H1 (cell line): ENCODE data around the gene THRB. TPM values are rescaled to one million over a fixed set of nuclear protein-coding genes. Genes with fewer than 3 reads are reported as not detected.

Source experiments
- CTCF ChIA-PET: fragments of 300-600 bp; sonication (Branson Sonifier 250); formaldehyde crosslinking; loops from one replicate; lab custom pipeline; 2021; ENCODE audit not compliant: partially characterized antibody; lab: Charles Lee
- POLR2A ChIA-PET: fragments of 300-600 bp; sonication (Branson Sonifier 250); formaldehyde crosslinking; loops from one replicate; lab custom pipeline; 2021; ENCODE audit warnings: inconsistent platforms; ENCODE audit not compliant: partially characterized antibody; lab: Charles Lee
- DNase-seq, 2 experiments: peaks; one replicate each; pipeline versions ENCODE4 v3.0.0 to v3.0.0-alpha.2; 2010 to 2022; ENCODE audit warnings: low spot score in 2 of 2, low read depth in 1 of 2, mixed read lengths in 1 of 2
- FAIRE-seq: peaks from 2 replicates; lab custom pipeline; 2011; peaks lifted over from hg19 to GRCh38; lab: Jason Lieb, UNC
- H2AFZ ChIP-seq: 2 replicates; pipeline ENCODE4 v1.8.1; 2012; ENCODE audit warnings: low read length, inconsistent platforms
- H2AK5ac ChIP-seq: 2 replicates; pipeline ENCODE4 v1.6.1; 2013; ENCODE audit warnings: low read depth, low read length
- H2BK120ac ChIP-seq: replicated peaks from 2 replicates; pipeline ENCODE3; 2013; ENCODE audit warnings: low read depth, low read length, inconsistent platforms
- H2BK12ac ChIP-seq: 2 replicates; pipeline ENCODE4 v1.6.1; 2013; ENCODE audit warnings: low read depth, low read length
- H2BK15ac ChIP-seq: 2 replicates; pipeline ENCODE4 v1.6.1; 2013; ENCODE audit warnings: low read length
- H2BK20ac ChIP-seq: 2 replicates; pipeline ENCODE4 v1.6.1; 2013; ENCODE audit warnings: low read length
- H2BK5ac ChIP-seq: 2 replicates; pipeline ENCODE4 v1.6.1; 2013; ENCODE audit warnings: low read depth, low read length
- H3K14ac ChIP-seq: 2 replicates; pipeline ENCODE4 v1.6.1; 2013; ENCODE audit warnings: inconsistent platforms; ENCODE audit not compliant: insufficient read length
- H3K18ac ChIP-seq: 2 replicates; pipeline ENCODE4 v1.6.1; 2013; ENCODE audit warnings: low read length; ENCODE audit errors: extremely low read depth
- H3K23ac ChIP-seq: 2 replicates; pipeline ENCODE4 v1.6.1; 2013; ENCODE audit warnings: inconsistent platforms; ENCODE audit not compliant: insufficient read length
- H3K23me2 ChIP-seq: 2 replicates; pipeline ENCODE4 v1.6.1; 2013; ENCODE audit warnings: low read depth, low read length
- H3K27ac ChIP-seq: 2 replicates; pipeline ENCODE4 v1.6.1; 2011; ENCODE audit warnings: low read depth, low read length, inconsistent platforms
- H3K27me3 ChIP-seq, 4 experiments: replicated peaks in 1 of 4; 1 replicate in 1 of 4; 2 replicates in 3 of 4; pipeline versions ENCODE4 v1.6.1 to v1.8.1; 2011 to 2013; ENCODE audit warnings: low read length in 3 of 4, mild to moderate bottlenecking in 3 of 4, inconsistent platforms in 2 of 4, mixed read lengths in 2 of 4, moderate library complexity in 1 of 4; ENCODE audit not compliant: control insufficient read depth in 3 of 4, insufficient read depth in 3 of 4; ENCODE audit errors: extremely low read depth in 1 of 4
- H3K36me3 ChIP-seq, 4 experiments: 2 replicates each; pipeline versions ENCODE4 v1.6.1 to v1.8.1; 2011 to 2013; ENCODE audit warnings: mild to moderate bottlenecking in 4 of 4, low read length in 3 of 4, moderate library complexity in 2 of 4, control low read depth in 1 of 4, inconsistent platforms in 1 of 4; ENCODE audit not compliant: insufficient read depth in 4 of 4, control insufficient read depth in 2 of 4
- H3K4ac ChIP-seq: replicated peaks from 2 replicates; pipeline ENCODE3; 2013; ENCODE audit warnings: low read length, low read depth, mixed read lengths, inconsistent platforms; ENCODE audit not compliant: insufficient read length
- H3K4me1 ChIP-seq, 4 experiments: replicated peaks in 1 of 4; 1 replicate in 1 of 4; 2 replicates in 3 of 4; pipeline versions ENCODE4 v1.6.1 to v1.8.1; 2011 to 2013; ENCODE audit warnings: low read length in 3 of 4, inconsistent platforms in 2 of 4, mixed read lengths in 1 of 4; ENCODE audit not compliant: insufficient read depth in 4 of 4, control insufficient read depth in 3 of 4
- H3K4me2 ChIP-seq, 2 experiments: 2 replicates each; pipeline versions ENCODE4 v1.6.1 to v1.8.1; 2011 to 2013; ENCODE audit warnings: low read depth in 2 of 2, low read length in 2 of 2, control low read depth in 1 of 2, inconsistent platforms in 1 of 2, mild to moderate bottlenecking in 1 of 2; ENCODE audit not compliant: insufficient read depth in 1 of 2
- H3K4me3 ChIP-seq, 4 experiments: fragments of 200-600, 300-600 bp in 1 of 4; sonication (generic), shearing (Covaris generic), sonication (Bioruptor Twin) in 1 of 4; 2 replicates each; pipeline versions ENCODE4 v1.5.1 to v1.8.1; 2011 to 2016; ENCODE audit warnings: low read length in 4 of 4, low read depth in 3 of 4, control low read depth in 2 of 4, inconsistent platforms in 2 of 4, mild to moderate bottlenecking in 2 of 4, mixed read lengths in 1 of 4, moderate library complexity in 1 of 4; ENCODE audit not compliant: insufficient read depth in 2 of 4; ENCODE audit errors: extremely low read depth in 1 of 4
- H3K56ac ChIP-seq: replicated peaks from 2 replicates; pipeline ENCODE3; 2013; ENCODE audit warnings: low read depth, mild to moderate bottlenecking, mixed read lengths, low read length, inconsistent platforms; ENCODE audit not compliant: insufficient read length
- H3K79me1 ChIP-seq: 2 replicates; pipeline ENCODE4 v1.6.1; 2013; ENCODE audit warnings: low read depth, low read length, control low read depth
- H3K79me2 ChIP-seq, 2 experiments: 2 replicates each; pipeline versions ENCODE4 v1.6.1 to v1.8.1; 2012 to 2013; ENCODE audit warnings: low read length in 2 of 2, mild to moderate bottlenecking in 2 of 2, inconsistent platforms in 1 of 2; ENCODE audit not compliant: insufficient read depth in 2 of 2, control insufficient read depth in 1 of 2
- H3K9ac ChIP-seq, 4 experiments: replicated peaks in 1 of 4; 1 replicate in 1 of 4; 2 replicates in 3 of 4; pipeline versions ENCODE4 v1.6.1 to v1.8.1; 2011 to 2013; ENCODE audit warnings: low read depth in 3 of 4, low read length in 3 of 4, control low read depth in 2 of 4, mild to moderate bottlenecking in 2 of 4, moderate library complexity in 2 of 4, inconsistent platforms in 1 of 4; ENCODE audit errors: extremely low read depth in 1 of 4
- H3K9me3 ChIP-seq, 2 experiments: 2 replicates each; pipeline versions ENCODE4 v1.6.1 to v1.8.1; 2012 to 2013; ENCODE audit warnings: mild to moderate bottlenecking in 2 of 2, moderate library complexity in 2 of 2, control low read depth in 1 of 2, inconsistent platforms in 1 of 2, low read depth in 1 of 2, low read length in 1 of 2, mixed read lengths in 1 of 2; ENCODE audit not compliant: insufficient read depth in 2 of 2
- H4K20me1 ChIP-seq, 2 experiments: replicated peaks in 1 of 2; 2 replicates each; pipeline versions ENCODE3 to v1.8.1; 2011 to 2013; ENCODE audit warnings: inconsistent platforms in 2 of 2, low read length in 2 of 2, mild to moderate bottlenecking in 1 of 2; ENCODE audit not compliant: insufficient read depth in 2 of 2, control insufficient read depth in 1 of 2
- H4K5ac ChIP-seq: 2 replicates; pipeline ENCODE4 v1.6.1; 2013; ENCODE audit warnings: low read length, low read depth, mixed read lengths, inconsistent platforms; ENCODE audit not compliant: insufficient read length
- H4K8ac ChIP-seq: 2 replicates; pipeline ENCODE4 v1.8.0; 2013; ENCODE audit warnings: mild to moderate bottlenecking, moderate library complexity, low read length, inconsistent platforms; ENCODE audit not compliant: insufficient read depth; ENCODE audit errors: extremely low read depth
- H4K91ac ChIP-seq: replicated peaks from 2 replicates; pipeline ENCODE3; 2013; ENCODE audit warnings: low read length, mixed read lengths, inconsistent platforms; ENCODE audit not compliant: insufficient read length
- BACH1 ChIP-seq: IDR thresholded peaks from 2 replicates; pipeline ENCODE4 v1.6.1; 2012; ENCODE audit warnings: low read length, improper control_type of control experiment
- BRCA1 ChIP-seq: IDR thresholded peaks from 2 replicates; pipeline ENCODE4 v1.6.1; 2012; ENCODE audit warnings: low read depth, low read length, improper control_type of control experiment
- CTBP2 ChIP-seq: IDR thresholded peaks from 2 replicates; pipeline ENCODE4 v1.7.0; 2011; ENCODE audit warnings: borderline replicate concordance, mild to moderate bottlenecking, moderate library complexity, mixed read lengths, low read length; ENCODE audit not compliant: insufficient read depth, insufficient read length
- KDM1A ChIP-seq: fragments of 200-600, 300-600 bp; sonication (generic); IDR thresholded peaks from 2 replicates; pipeline ENCODE4 v1.7.1; 2016; ENCODE audit warnings: mild to moderate bottlenecking, low read length, borderline replicate concordance
- POLR2AphosphoS5 ChIP-seq: IDR thresholded peaks from 2 replicates; pipeline ENCODE4 v1.6.1; 2011; ENCODE audit warnings: low read depth, low read length
- RAD21 ChIP-seq, 2 experiments: IDR thresholded peaks in 1 of 2; conservative IDR thresholded peaks in 1 of 2; 2 replicates each; pipeline ENCODE4 v1.6.1; 2011; ENCODE audit warnings: low read depth in 2 of 2, low read length in 2 of 2, improper control_type of control experiment in 1 of 2, inconsistent platforms in 1 of 2, mild to moderate bottlenecking in 1 of 2, moderate library complexity in 1 of 2
- SIN3A ChIP-seq, 2 experiments: IDR thresholded peaks in 1 of 2; conservative IDR thresholded peaks in 1 of 2; 2 replicates each; pipeline ENCODE4 v1.6.1; 2011 to 2012; ENCODE audit warnings: low read length in 2 of 2, improper control_type of control experiment in 1 of 2, low read depth in 1 of 2, mild to moderate bottlenecking in 1 of 2
- TEAD4 ChIP-seq: IDR thresholded peaks from 2 replicates; pipeline ENCODE4 v1.6.1; 2012; ENCODE audit warnings: low read depth, low read length, inconsistent platforms, mixed read lengths
- WGBS, 2 experiments: shearing (Covaris generic) in 1 of 2; methylation state at CpG; one replicate each; pipeline versions ENCODE4 v1.1.6 to v1.1.7; 2013 to 2015; ENCODE audit warnings: low lambda C conversion rate in 2 of 2, mixed read lengths in 2 of 2, inconsistent platforms in 1 of 2, low coverage in 1 of 2, missing lambda C conversion rate in 1 of 2; ENCODE audit not compliant: insufficient replicate concordance in 2 of 2, insufficient coverage in 1 of 2, insufficient read length in 1 of 2; ENCODE audit errors: extremely low coverage in 1 of 2, missing lambda C conversion rate in 1 of 2; 5-methylcytosine and 5-hydroxymethylcytosine counted together
- polyA plus RNA-seq, 7 experiments: library from polyadenylated mRNA; depleted of rRNA in 3 of 7; stranded (reverse) in 5 of 7; unstranded in 2 of 7; fragments of >200 nt in 5 of 7; fragments of 200-250 nt in 2 of 7; gene quantifications; 1 replicate in 5 of 7; 2 replicates in 1 of 7; 4 replicates in 1 of 7; pipeline versions ENCODE4 v1.2.1 to v1.2.3, GENCODE V29; 2011 to 2013; ENCODE audit warnings: missing spikeins in 2 of 7, mixed read lengths in 2 of 7
- total RNA-seq: library from RNA; stranded (reverse); fragmentation: NEBNext Ultra II Directional; extraction: Animal tissue kit (Norgen Biotek cat#: 25700); gene quantifications from 2 replicates; pipeline ENCODE4 v1.2.1, GENCODE V29; 2021
- TF ChIP-seq, protein P1 (sequence below): IDR thresholded peaks from 2 replicates; pipeline ENCODE4 v1.6.1; 2012; ENCODE audit warnings: low read length, inconsistent platforms

THRB gene
- total and polyA plus RNA-seq, 2 of the 8 experiments (the other 6 are each of a cell fraction or from before 2014, with no cell fraction given), result 0.98 to 3.9 TPM

DNA sequence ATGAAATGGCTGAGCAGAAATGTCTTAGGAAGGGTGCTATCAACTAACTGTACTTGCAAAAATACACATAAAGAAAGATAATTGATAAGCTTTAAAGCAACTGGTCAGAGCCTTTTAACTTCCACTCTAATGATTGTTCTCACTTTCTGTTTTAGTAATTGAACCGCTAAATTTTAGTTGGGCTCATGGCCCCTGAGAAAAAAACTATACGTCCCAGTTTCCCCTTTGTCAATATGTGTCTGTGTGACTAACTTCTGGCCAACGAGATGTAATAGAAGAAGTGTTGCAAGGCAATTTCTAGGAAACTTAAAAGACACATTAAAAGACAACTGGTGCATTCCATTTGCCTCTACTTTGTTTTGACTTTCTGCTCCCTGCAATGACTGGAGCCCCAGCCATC, 325.7 kb downstream of the THRB start:
- Histone ChIP-seq H2BK5ac (no peak overlapping the region), H3K9ac (no peak overlapping the region), H3K4me1 (peaks cover 0 to 12% (median 7%) of the 10 kb centered on the region in 4 experiments; a peak in 2 of 7 replicates), H2AK5ac (no peak overlapping the region), H3K23ac (no peak overlapping the region), H3K23me2 (no peaks in the 10 kb centered on the region), H2BK120ac (no peak overlapping the region), H3K4me2 (no peak overlapping the region), H4K20me1 (no peaks in the 10 kb centered on the region), H3K14ac (no peak overlapping the region), H3K79me2 (no peaks in the 10 kb centered on the region), H3K79me1 (no peaks in the 10 kb centered on the region), H3K9me3 (no peaks in the 10 kb centered on the region), H3K36me3 (no peaks in the 10 kb centered on the region), H2BK15ac (no peak overlapping the region), H4K91ac (no peak overlapping the region), H3K56ac (no peak overlapping the region), H2BK20ac (no peak overlapping the region), H2BK12ac (no peak overlapping the region), H2AFZ (no peak overlapping the region), H3K18ac (no peak overlapping the region), H3K27me3 (no peaks in the 10 kb centered on the region), H3K27ac (no peak overlapping the region), H4K5ac (no peak overlapping the region), H3K4ac (no peak overlapping the region), H3K4me3 (no peak overlapping the region), H4K8ac (no peak overlapping the region)
- FAIRE-seq, result no peak
- WGBS, 2 experiments, result 85% methylated on average over 3 of the region's 3 CpGs; no CpG with 5 or more reads in 1 of the 2 experiments
- DNase-seq, result no peak
- CTCF ChIA-PET, result interaction anchor here (0.6 to 3.7 kb wide), 3 partner anchors 17 to 155 kb away, joined by 3 to 16 read pairs (median 3); no protein-coding TSS in a partner anchor
- POLR2A ChIA-PET, result interaction anchor here (1.2 kb wide), 1 partner anchor 9 kb away, joined by 3 read pairs; no protein-coding TSS in a partner anchor
- TF ChIP-seq KDM1A (no peak), SIN3A (conservative IDR thresholded peaks at IDR 0.05 in 1 of 2, IDR thresholded peaks at IDR 0.05 in 1 of 2; ENCODE audit: low read depth in 1 of 2, low read length in 2 of 2) (no peak), RAD21 (IDR thresholded peaks at IDR 0.05 in 1 of 2, conservative IDR thresholded peaks at IDR 0.05 in 1 of 2; ENCODE audit: low read depth in 2 of 2, low read length in 2 of 2) (no peak), BACH1 (no peak), TEAD4 (no peak), CTBP2 (no peak), BRCA1 (no peak), POLR2AphosphoS5 (no peak)
- TF ChIP-seq, protein P1, sequence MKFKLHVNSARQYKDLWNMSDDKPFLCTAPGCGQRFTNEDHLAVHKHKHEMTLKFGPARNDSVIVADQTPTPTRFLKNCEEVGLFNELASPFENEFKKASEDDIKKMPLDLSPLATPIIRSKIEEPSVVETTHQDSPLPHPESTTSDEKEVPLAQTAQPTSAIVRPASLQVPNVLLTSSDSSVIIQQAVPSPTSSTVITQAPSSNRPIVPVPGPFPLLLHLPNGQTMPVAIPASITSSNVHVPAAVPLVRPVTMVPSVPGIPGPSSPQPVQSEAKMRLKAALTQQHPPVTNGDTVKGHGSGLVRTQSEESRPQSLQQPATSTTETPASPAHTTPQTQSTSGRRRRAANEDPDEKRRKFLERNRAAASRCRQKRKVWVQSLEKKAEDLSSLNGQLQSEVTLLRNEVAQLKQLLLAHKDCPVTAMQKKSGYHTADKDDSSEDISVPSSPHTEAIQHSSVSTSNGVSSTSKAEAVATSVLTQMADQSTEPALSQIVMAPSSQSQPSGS, result no peak
